ENCODE measurements around the gene LDLRAP1. TPM values are rescaled to one million over a fixed set of nuclear protein-coding genes. Genes with fewer than 3 reads are reported as not detected.

LDLRAP1 gene
- total and polyA plus RNA-seq, 4 donors = 17.5 to 34.7 (median 29.8) TPM

DNA sequence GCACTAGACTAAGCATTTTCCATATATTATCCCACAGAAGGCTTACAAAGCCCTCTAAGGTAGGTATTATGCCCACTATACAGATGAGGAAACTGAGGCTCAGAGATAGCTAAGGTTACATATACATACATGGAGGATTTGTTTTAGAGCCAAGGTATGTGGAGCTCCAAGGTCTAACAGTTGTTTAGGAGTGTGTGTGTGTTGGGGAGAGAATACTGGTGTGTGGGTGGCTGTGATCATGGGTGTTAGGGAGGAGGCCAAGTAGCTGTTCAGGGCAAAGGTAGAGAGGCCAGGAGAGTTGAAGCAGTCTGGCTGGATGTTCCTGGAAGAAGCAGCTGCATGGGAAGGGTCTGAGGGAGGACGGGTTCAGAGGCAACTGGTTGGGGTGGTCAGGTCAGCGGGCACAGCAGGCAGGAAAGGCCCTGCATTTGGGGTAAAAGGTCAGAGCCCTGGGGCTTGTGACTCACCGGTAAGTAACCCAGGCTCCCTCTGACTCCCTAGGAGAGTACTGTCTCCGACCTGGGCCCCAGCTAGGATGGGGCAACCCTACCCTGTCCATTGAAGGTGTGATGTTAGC is 5.1 kb upstream of the LDLRAP1 start:
- Histone ChIP-seq H3K4me3 (ENCODE audit: low read length in 2 of 2) (no peak overlapping the region), H3K27me3 (ENCODE audit: control insufficient read depth in 1 of 2, insufficient read depth in 2 of 2, low read length in 1 of 2) (no peaks in the 10 kb centered on the region), H3K27ac (ENCODE audit: low read depth in 1 of 2, low read length in 2 of 2) (no peak overlapping the region), H3K4me1 (ENCODE audit: control insufficient read depth in 1 of 2, insufficient read depth in 2 of 2, low read length in 2 of 2) (no peaks in the 10 kb centered on the region), H3K9me3 (ENCODE audit: control insufficient read depth, low read length) (no peaks in the 10 kb centered on the region), H3K36me3 (ENCODE audit: control insufficient read depth in 1 of 2, insufficient read depth in 2 of 2, low read length in 1 of 2) (no peaks in the 10 kb centered on the region)
- intact Hi-C loops (cut with DNase I) = no loop called here
- no peak for ATAC-seq (ENCODE audit: low FRiP score)
- no peak for DNase-seq
- WGBS, 2 donors = 86% methylated on average over 4 of the region's 4 CpGs

DNA sequence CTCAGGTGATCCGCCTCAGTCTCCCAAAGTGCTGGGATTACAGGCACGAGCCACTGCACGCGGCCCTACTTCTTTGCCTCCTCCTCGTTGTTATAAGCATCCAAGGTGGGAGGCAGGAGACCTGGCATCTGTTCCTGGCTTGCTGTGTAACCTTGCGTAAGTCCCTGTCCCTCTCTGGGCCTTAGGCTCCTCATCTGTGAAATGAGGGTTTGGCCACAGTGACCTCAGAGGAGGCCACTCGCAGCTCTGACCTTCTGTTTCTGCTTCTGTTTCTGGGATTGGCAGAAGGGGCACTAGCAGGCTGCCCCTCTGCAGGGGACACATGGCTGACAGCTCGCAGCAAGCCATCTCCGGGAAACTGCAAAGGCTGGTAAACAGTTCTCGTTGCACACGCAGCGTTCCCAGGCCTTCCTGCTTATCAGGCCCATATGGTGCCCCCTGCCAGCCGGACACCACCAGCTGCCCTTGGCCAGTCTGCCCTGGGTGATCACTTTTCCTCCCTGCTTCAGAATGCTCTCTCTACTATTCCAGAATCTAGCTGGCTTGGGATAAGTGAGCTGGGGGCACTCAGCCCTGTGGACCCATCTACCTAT is 2.6 kb upstream of the LDLRAP1 start:
- no peak overlapping the region for H3K4me3 ChIP-seq (ENCODE audit: low read length in 2 of 2)
- H3K9me3 ChIP-seq (ENCODE audit: control insufficient read depth, low read length) = no peaks in the 10 kb centered on the region
- no peaks in the 10 kb centered on the region for H3K4me1 ChIP-seq (ENCODE audit: control insufficient read depth in 1 of 2, insufficient read depth in 2 of 2, low read length in 2 of 2)
- intact Hi-C loops (cut with DNase I) = loop anchor here in 1 of 2 donors (10.0 kb wide), 1 partner anchor 56 kb away; no protein-coding TSS in a partner anchor
- H3K27ac ChIP-seq (ENCODE audit: low read depth in 1 of 2, low read length in 2 of 2) = no peak overlapping the region
- H3K36me3 ChIP-seq (ENCODE audit: control insufficient read depth in 1 of 2, insufficient read depth in 2 of 2, low read length in 1 of 2) = no peaks in the 10 kb centered on the region
- 85 to 91% methylated on average over 13 of the region's 13 CpGs for WGBS, 2 donors
- ATAC-seq (ENCODE audit: low FRiP score) (no peak), DNase-seq (no peak)
- H3K27me3 ChIP-seq (ENCODE audit: control insufficient read depth in 1 of 2, insufficient read depth in 2 of 2, low read length in 1 of 2) = no peaks in the 10 kb centered on the region

DNA sequence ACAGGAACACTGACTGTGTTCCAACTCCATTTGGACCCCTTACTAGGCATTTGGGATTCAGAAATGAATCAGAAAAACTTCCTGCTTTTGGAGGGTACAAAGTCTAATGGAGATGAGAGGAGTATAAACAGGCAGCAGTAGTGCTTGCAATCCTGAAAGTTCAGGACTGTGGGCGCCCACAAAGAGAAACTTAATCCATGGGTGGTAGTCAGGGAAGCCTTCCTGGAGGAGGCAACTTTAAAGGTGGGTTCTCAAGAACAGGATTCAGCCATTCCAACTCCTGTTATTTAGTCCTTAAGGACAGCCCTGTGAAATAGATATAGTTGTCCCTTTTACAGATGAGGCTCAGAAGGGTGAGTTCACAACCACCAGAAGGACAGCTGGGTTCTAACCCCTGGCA is 2.0 kb upstream of the LDLRAP1 start:
- Histone ChIP-seq H3K27ac (ENCODE audit: low read depth in 1 of 2, low read length in 2 of 2) (no peak overlapping the region), H3K4me3 (ENCODE audit: low read length in 2 of 2) (no peak overlapping the region), H3K36me3 (ENCODE audit: control insufficient read depth in 1 of 2, insufficient read depth in 2 of 2, low read length in 1 of 2) (no peaks in the 10 kb centered on the region), H3K9me3 (ENCODE audit: control insufficient read depth, low read length) (no peaks in the 10 kb centered on the region), H3K27me3 (ENCODE audit: control insufficient read depth in 1 of 2, insufficient read depth in 2 of 2, low read length in 1 of 2) (no peaks in the 10 kb centered on the region), H3K4me1 (ENCODE audit: control insufficient read depth in 1 of 2, insufficient read depth in 2 of 2, low read length in 2 of 2) (no peaks in the 10 kb centered on the region)
- intact Hi-C loops (cut with DNase I) = loop anchor here in 1 of 2 donors (10.0 kb wide), 1 partner anchor 57 kb away; no protein-coding TSS in a partner anchor
- 89 to 90% methylated on average over 1 of the region's 1 CpG for WGBS, 2 donors
- DNase-seq (no peak), ATAC-seq (ENCODE audit: low FRiP score) (no peak)

DNA sequence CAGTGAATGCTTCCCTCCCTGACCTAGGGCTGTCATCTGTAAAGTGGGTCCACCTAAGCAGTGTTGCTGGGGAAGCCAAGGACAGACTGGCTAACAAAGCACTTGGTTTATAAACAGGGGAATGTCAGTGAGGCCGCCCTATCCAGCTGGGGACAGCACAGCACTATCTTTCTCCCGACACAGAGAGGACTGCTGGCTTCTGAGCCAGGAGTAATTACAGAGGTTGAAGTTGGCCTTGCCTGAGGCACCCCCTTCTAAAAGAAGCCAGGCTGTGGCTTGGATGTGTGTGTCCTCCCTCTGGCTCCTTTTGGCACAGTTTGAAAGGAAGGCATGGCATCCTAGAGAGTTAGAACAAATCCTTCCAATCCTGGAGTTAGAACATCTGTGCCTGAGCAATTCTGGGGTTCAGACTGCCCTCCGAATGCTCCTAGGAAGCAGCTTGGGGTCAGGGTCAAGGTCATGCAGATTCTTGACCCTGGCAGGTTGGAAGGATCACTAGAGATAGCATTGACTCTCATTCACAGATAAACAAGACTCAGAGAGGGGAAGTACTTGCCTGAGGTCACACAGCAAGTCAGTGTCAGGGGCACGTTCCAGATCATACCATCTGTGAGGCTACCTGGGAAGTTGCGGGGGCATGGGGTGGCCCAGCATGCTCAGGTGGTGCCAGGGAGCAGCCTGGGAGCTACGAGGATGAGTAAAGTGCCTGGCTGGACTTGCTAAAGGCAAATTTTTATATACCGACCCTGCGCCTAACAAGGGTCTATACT is 1.3 kb upstream of the LDLRAP1 start:
- intact Hi-C loops (cut with DNase I) = loop anchor here in 1 of 2 donors (10.0 kb wide), 1 partner anchor 57 kb away; no protein-coding TSS in a partner anchor
- Histone ChIP-seq H3K27me3 (ENCODE audit: control insufficient read depth in 1 of 2, insufficient read depth in 2 of 2, low read length in 1 of 2) (no peaks in the 10 kb centered on the region), H3K9me3 (ENCODE audit: control insufficient read depth, low read length) (no peaks in the 10 kb centered on the region), H3K36me3 (ENCODE audit: control insufficient read depth in 1 of 2, insufficient read depth in 2 of 2, low read length in 1 of 2) (no peaks in the 10 kb centered on the region), H3K27ac (ENCODE audit: low read depth in 1 of 2, low read length in 2 of 2) (no peak overlapping the region), H3K4me1 (ENCODE audit: control insufficient read depth in 1 of 2, insufficient read depth in 2 of 2, low read length in 2 of 2) (no peaks in the 10 kb centered on the region), H3K4me3 (ENCODE audit: low read length in 2 of 2) (no peak overlapping the region)
- WGBS, 2 donors = 77 to 78% methylated on average over 8 of the region's 8 CpGs
- ATAC-seq (ENCODE audit: low FRiP score) = no peak
- no peak for DNase-seq

DNA sequence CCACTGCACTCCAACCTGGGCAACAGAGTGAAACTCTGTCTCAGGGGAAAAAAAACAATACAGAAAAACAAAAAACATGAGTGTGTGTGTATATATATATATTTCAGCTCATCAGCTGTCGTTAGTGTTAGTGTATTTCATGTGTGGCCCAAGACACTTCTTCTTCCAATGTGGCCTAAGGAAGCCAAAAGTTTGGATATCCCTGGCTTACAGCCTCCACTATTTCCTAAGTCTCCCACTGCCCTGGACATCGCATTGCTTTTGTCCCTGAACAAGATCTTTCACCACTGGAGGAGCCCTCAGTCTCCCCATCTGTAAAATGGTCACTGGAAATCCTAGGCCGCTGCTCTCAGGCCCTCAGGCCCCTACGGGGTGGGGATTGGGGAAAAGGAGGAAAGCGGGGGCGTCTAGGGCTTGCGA is 391 bp upstream of the LDLRAP1 start:
- WGBS, 2 donors = 27% methylated on average over 7 of the region's 7 CpGs
- no peaks in the 10 kb centered on the region for H3K9me3 ChIP-seq (ENCODE audit: control insufficient read depth, low read length)
- H3K27me3 ChIP-seq (ENCODE audit: control insufficient read depth in 1 of 2, insufficient read depth in 2 of 2, low read length in 1 of 2) = no peaks in the 10 kb centered on the region
- H3K36me3 ChIP-seq (ENCODE audit: control insufficient read depth in 1 of 2, insufficient read depth in 2 of 2, low read length in 1 of 2) = no peaks in the 10 kb centered on the region
- no peak for ATAC-seq (ENCODE audit: low FRiP score)
- H3K4me1 ChIP-seq (ENCODE audit: control insufficient read depth in 1 of 2, insufficient read depth in 2 of 2, low read length in 2 of 2) = no peaks in the 10 kb centered on the region
- peak overlapping the region in 1 of 2 donors; percentile 90 for H3K27ac ChIP-seq (ENCODE audit: low read depth in 1 of 2, low read length in 2 of 2)
- H3K4me3 ChIP-seq (ENCODE audit: low read length in 2 of 2) = peak overlapping the region in 1 of 2 donors; percentile 93
- intact Hi-C loops (cut with DNase I) = loop anchor here in 1 of 2 donors (10.0 kb wide), 1 partner anchor 58 kb away; no protein-coding TSS in a partner anchor
- DNase-seq = no peak

DNA sequence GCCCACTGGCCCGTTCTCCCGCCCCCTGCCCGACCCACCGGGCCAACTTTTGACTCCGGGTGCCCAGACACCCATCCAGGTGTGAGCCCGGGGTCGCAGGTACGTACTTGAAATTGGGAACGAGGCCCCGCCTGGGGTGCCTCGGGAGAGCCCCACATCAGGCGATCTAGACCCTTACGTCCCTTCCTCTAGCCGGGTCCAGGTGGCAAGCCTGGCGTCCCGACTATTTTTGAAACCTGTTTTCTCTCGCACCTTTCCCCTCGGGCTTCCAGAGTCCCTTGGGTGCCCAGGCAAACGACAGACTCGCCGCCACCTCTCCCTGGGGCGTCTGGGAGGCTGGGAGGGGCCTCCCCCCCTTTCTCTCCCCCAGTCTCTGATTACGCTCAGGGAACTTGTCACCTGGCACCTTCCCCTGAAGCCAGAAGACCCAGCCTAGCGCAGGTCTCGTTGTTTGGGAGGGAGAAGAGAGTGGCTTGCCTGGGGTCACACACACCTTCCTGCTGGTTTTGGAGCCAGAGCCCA is 898 bp downstream of the LDLRAP1 start:
- intact Hi-C loops (cut with DNase I) = loop anchor here in 1 of 2 donors (10.0 kb wide), 1 partner anchor 60 kb away; no protein-coding TSS in a partner anchor
- ATAC-seq (ENCODE audit: low FRiP score) = no peak

DNA sequence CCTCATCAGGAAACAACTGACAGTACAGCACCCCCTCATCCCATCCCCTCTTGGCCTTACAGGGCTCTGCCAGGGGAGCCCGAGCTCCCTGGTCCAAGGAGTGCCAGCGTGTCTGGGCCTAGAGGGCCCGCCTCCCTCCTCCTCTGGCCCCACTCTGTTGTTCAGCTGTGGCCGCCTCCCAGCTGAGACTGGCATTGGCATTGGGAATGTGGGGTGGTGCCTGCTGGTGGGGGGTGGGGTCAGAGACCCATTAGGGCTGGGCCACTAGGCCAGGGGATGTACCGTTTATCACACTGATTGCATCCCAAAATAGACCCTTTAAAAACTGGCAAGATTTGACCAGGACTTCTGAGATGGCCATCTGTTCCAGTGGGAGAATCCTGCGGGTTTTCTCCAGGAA is 1.4 kb downstream of the LDLRAP1 start:
- Histone ChIP-seq H3K27ac (ENCODE audit: low read depth in 1 of 2, low read length in 2 of 2) (peak overlapping the region; percentile 19 to 60), H3K27me3 (ENCODE audit: control insufficient read depth in 1 of 2, insufficient read depth in 2 of 2, low read length in 1 of 2) (no peaks in the 10 kb centered on the region), H3K9me3 (ENCODE audit: control insufficient read depth, low read length) (no peaks in the 10 kb centered on the region), H3K4me3 (ENCODE audit: low read length in 2 of 2) (peak overlapping the region; percentile 58 to 93), H3K4me1 (ENCODE audit: control insufficient read depth in 1 of 2, insufficient read depth in 2 of 2, low read length in 2 of 2) (peaks cover under 1 to 3% of the 10 kb centered on the region in 2 donors), H3K36me3 (ENCODE audit: control insufficient read depth in 1 of 2, insufficient read depth in 2 of 2, low read length in 1 of 2) (no peaks in the 10 kb centered on the region)
- 0 to 5% methylated on average over 6 of the region's 6 CpGs for WGBS, 2 donors
- peak; percentile 47 for ATAC-seq (ENCODE audit: low FRiP score)
- intact Hi-C loops (cut with DNase I) = loop anchor here (5.0 to 10.0 kb wide), 2 partner anchors 60 to 252 kb away; no protein-coding TSS in a partner anchor
- peak; percentile 71 to 87 for DNase-seq

More for the DNA sequence above, 898 bp downstream of the LDLRAP1 start:
- Histone ChIP-seq H3K4me1 (ENCODE audit: control insufficient read depth in 1 of 2, insufficient read depth in 2 of 2, low read length in 2 of 2) (peaks cover 0 to 3% of the 10 kb centered on the region in 2 donors), H3K4me3 (ENCODE audit: low read length in 2 of 2) (peak overlapping the region; percentile 58 to 93), H3K27me3 (ENCODE audit: control insufficient read depth in 1 of 2, insufficient read depth in 2 of 2, low read length in 1 of 2) (no peaks in the 10 kb centered on the region), H3K9me3 (ENCODE audit: control insufficient read depth, low read length) (no peaks in the 10 kb centered on the region), H3K27ac (ENCODE audit: low read depth in 1 of 2, low read length in 2 of 2) (peak overlapping the region; percentile 19 to 60), H3K36me3 (ENCODE audit: control insufficient read depth in 1 of 2, insufficient read depth in 2 of 2, low read length in 1 of 2) (no peaks in the 10 kb centered on the region)
- DNase-seq = no peak
- WGBS, 2 donors = 0 to 2% methylated on average over 20 to 25 of the region's 25 CpGs

DNA sequence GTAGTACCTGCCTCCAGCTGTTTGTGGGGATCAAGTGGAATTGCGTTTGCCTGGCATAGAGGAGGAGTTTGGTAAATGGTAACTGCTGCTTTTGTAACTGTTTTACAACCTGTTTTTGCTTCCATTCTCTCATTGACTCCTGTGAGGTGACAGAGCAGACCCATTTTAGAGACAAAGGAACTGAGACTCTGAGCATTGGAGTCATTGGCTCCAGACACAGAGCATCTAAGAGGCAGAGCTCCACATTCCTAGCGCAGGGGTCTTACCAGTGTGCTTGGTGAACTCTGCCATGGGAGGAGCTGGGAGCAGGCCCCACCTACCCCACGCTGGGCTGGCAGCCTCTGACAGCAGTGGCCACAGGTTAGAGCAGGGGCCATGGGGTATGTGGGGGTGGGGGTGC is 2.4 kb downstream of the LDLRAP1 start:
- 74 to 76% methylated on average over 3 of the region's 3 CpGs for WGBS, 2 donors
- Histone ChIP-seq H3K9me3 (ENCODE audit: control insufficient read depth, low read length) (no peaks in the 10 kb centered on the region), H3K36me3 (ENCODE audit: control insufficient read depth in 1 of 2, insufficient read depth in 2 of 2, low read length in 1 of 2) (no peaks in the 10 kb centered on the region), H3K4me3 (ENCODE audit: low read length in 2 of 2) (no peak overlapping the region), H3K27ac (ENCODE audit: low read depth in 1 of 2, low read length in 2 of 2) (peak overlapping the region in 1 of 2 donors; percentile 9), H3K4me1 (ENCODE audit: control insufficient read depth in 1 of 2, insufficient read depth in 2 of 2, low read length in 2 of 2) (peaks cover 3% of the 10 kb centered on the region in 2 donors), H3K27me3 (ENCODE audit: control insufficient read depth in 1 of 2, insufficient read depth in 2 of 2, low read length in 1 of 2) (no peaks in the 10 kb centered on the region)
- DNase-seq (no peak), ATAC-seq (ENCODE audit: low FRiP score) (no peak)
- intact Hi-C loops (cut with DNase I) = loop anchor here (5.0 to 10.0 kb wide), 2 partner anchors 61 to 252 kb away; no protein-coding TSS in a partner anchor

All from aorta (tissue), 5 donors.